Esophagus squamous epithelium (tissue), 4 donors: ENCODE results near the gene TTC36.

Source experiments
- POLR2A ChIP-seq, 4 donors: fragments of 450-650 bp; IDR thresholded peaks; one replicate each; pipeline ENCODE4 v1.6.1; 2017; ENCODE audit warnings: antibody characterized with exemption in 4 of 4, mild to moderate bottlenecking in 4 of 4, moderate library complexity in 3 of 4
- TF ChIP-seq, protein P1 (sequence below), 6 experiments: fragments of 450-650 bp in 4 of 6; fragments of 200-600 bp in 2 of 6; sonication (generic) in 2 of 6; IDR thresholded peaks; one replicate each; pipeline ENCODE4 v1.5.1; 2016 to 2019; ENCODE audit warnings: antibody characterized with exemption in 6 of 6, mild to moderate bottlenecking in 4 of 6, moderate library complexity in 4 of 6

DNA sequence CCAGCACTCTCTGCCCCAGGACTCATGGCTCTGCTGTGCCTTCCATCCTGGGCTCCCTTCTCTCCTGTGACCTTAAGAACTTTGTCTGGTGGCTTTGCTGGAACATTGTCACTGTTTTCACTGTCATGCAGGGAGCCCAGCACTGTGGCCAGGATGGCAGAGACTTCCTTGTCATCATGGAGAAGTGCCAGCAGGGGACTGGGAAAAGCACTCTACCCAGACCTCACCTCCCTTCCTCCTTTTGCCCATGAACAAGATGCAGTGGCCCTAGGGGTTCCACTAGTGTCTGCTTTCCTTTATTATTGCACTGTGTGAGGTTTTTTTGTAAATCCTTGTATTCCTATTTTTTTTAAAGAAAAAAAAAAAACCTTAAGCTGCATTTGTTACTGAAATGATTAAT is 2.9 kb upstream of the TTC36 start:
- TF ChIP-seq, protein P1, sequence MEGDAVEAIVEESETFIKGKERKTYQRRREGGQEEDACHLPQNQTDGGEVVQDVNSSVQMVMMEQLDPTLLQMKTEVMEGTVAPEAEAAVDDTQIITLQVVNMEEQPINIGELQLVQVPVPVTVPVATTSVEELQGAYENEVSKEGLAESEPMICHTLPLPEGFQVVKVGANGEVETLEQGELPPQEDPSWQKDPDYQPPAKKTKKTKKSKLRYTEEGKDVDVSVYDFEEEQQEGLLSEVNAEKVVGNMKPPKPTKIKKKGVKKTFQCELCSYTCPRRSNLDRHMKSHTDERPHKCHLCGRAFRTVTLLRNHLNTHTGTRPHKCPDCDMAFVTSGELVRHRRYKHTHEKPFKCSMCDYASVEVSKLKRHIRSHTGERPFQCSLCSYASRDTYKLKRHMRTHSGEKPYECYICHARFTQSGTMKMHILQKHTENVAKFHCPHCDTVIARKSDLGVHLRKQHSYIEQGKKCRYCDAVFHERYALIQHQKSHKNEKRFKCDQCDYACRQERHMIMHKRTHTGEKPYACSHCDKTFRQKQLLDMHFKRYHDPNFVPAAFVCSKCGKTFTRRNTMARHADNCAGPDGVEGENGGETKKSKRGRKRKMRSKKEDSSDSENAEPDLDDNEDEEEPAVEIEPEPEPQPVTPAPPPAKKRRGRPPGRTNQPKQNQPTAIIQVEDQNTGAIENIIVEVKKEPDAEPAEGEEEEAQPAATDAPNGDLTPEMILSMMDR (IDR thresholded peaks at IDR 0.05): no peak
- TF ChIP-seq POLR2A (IDR thresholded peaks at IDR 0.05): no peak
